ENCODE results near the gene FZD10. TPM values are rescaled to one million over a fixed set of nuclear protein-coding genes. Genes with fewer than 3 reads are reported as not detected.

FZD10 gene
- total and polyA plus RNA-seq, 10 donors: 0.02 to 0.20 (median 0.11) TPM; not detected in 5

- Histone ChIP-seq H3K4me3 (no peak overlapping the region), H3K27ac (no peak overlapping the region), H3K9me3 (peaks cover 0 to 19% (median 11%) of the 10 kb centered on the region in 8 donors), H3K36me3 (no peaks in the 10 kb centered on the region), H3K27me3 (replicated peaks in 1 of 7) (peaks cover 0 to 29% (median 0%) of the 10 kb centered on the region in 7 donors), H3K4me1 (no peaks in the 10 kb centered on the region)
- DNase-seq: no peak
- WGBS, 5 donors: 79 to 87% (median 85%) methylated on average over 20 to 23 of the region's 23 CpGs
- intact Hi-C loops (cut with DNase I; ENCODE audit: low total_unique reads): no loop called here
- TF ChIP-seq CTCF (IDR thresholded peaks at IDR 0.05 in 8 of 11, conservative IDR thresholded peaks at IDR 0.05 in 3 of 11) (no peak), POLR2A (IDR thresholded peaks at IDR 0.05) (no peak), POLR2AphosphoS5 (IDR thresholded peaks at IDR 0.05) (no peak)
These were observed 21.5 kb downstream of the FZD10 start for GRCh38 chr12:130183585-130184370.

GRCh38 chr12:130184404-130185090 lies 22.3 kb downstream of the FZD10 start:
- TF ChIP-seq POLR2AphosphoS5 (IDR thresholded peaks at IDR 0.05) (no peak), CTCF (IDR thresholded peaks at IDR 0.05 in 8 of 11, conservative IDR thresholded peaks at IDR 0.05 in 3 of 11) (no peak), POLR2A (IDR thresholded peaks at IDR 0.05) (no peak)
- Histone ChIP-seq H3K36me3 (no peaks in the 10 kb centered on the region), H3K4me1 (no peaks in the 10 kb centered on the region), H3K27me3 (replicated peaks in 1 of 7) (peaks cover 0 to 23% (median 0%) of the 10 kb centered on the region in 7 donors), H3K27ac (no peak overlapping the region), H3K4me3 (no peak overlapping the region), H3K9me3 (peaks cover 0 to 19% (median 11%) of the 10 kb centered on the region in 8 donors)
- 81 to 91% (median 83%) methylated on average over 11 to 12 of the region's 12 CpGs for WGBS, 5 donors
- intact Hi-C loops (cut with DNase I; ENCODE audit: low total_unique reads): no loop called here
- no peak for DNase-seq

GRCh38 chr12:130185455-130186391 lies 23.5 kb downstream of the FZD10 start:
- TF ChIP-seq POLR2AphosphoS5 (IDR thresholded peaks at IDR 0.05) (no peak), CTCF (IDR thresholded peaks at IDR 0.05 in 8 of 11, conservative IDR thresholded peaks at IDR 0.05 in 3 of 11) (no peak), POLR2A (IDR thresholded peaks at IDR 0.05) (no peak)
- H3K36me3 ChIP-seq: no peaks in the 10 kb centered on the region
- H3K27me3 ChIP-seq (replicated peaks in 1 of 7): peaks cover 0 to 18% (median 0%) of the 10 kb centered on the region in 7 donors
- intact Hi-C loops (cut with DNase I; ENCODE audit: low total_unique reads): no loop called here
- 86 to 91% (median 86%) methylated on average over 25 to 30 of the region's 30 CpGs for WGBS, 5 donors
- no peak overlapping the region for H3K27ac ChIP-seq
- H3K4me3 ChIP-seq: no peak overlapping the region
- no peaks in the 10 kb centered on the region for H3K4me1 ChIP-seq
- no peak for DNase-seq
- peaks cover 0 to 19% (median 12%) of the 10 kb centered on the region in 8 donors for H3K9me3 ChIP-seq

Measured in spleen (tissue), 11 donors.